ENCODE data around the gene SYNE1.

SYNE1 gene

GRCh38 chr6:152271776-152272464, 365.2 kb downstream of the SYNE1 start:
- no peak for DNase-seq (ENCODE audit: low read depth, low spot score)
- H3K4me3 ChIP-seq (ENCODE audit: low read length): no peak overlapping the region

- DNase-seq (ENCODE audit: low read depth, low spot score): no peak
- H3K4me3 ChIP-seq (ENCODE audit: low read length): no peak overlapping the region
These were observed 366.7 kb downstream of the SYNE1 start for GRCh38 chr6:152270301-152270925.

GRCh38 chr6:152268846-152269442, 368.2 kb downstream of the SYNE1 start:
- no peak for DNase-seq (ENCODE audit: low read depth, low spot score)
- H3K4me3 ChIP-seq (ENCODE audit: low read length): no peak overlapping the region

GRCh38 chr6:152267967-152268845, 369.0 kb downstream of the SYNE1 start:
- H3K4me3 ChIP-seq (ENCODE audit: low read length): no peak overlapping the region
- peak; percentile 32 for DNase-seq (ENCODE audit: low read depth, low spot score)

- no peak for DNase-seq (ENCODE audit: low read depth, low spot score)
- H3K4me3 ChIP-seq (ENCODE audit: low read length): no peak overlapping the region
These were observed 371.5 kb downstream of the SYNE1 start for GRCh38 chr6:152265651-152266050.

- no peak for DNase-seq (ENCODE audit: low read depth, low spot score)
- H3K4me3 ChIP-seq (ENCODE audit: low read length): no peak overlapping the region
These were observed 373.6 kb downstream of the SYNE1 start for GRCh38 chr6:152263582-152263981.

- H3K4me3 ChIP-seq (ENCODE audit: low read length): no peak overlapping the region
- no peak for DNase-seq (ENCODE audit: low read depth, low spot score)
These were observed 376.0 kb downstream of the SYNE1 start for GRCh38 chr6:152261179-152261578.

- no peak overlapping the region for H3K4me3 ChIP-seq (ENCODE audit: low read length)
- DNase-seq (ENCODE audit: low read depth, low spot score): no peak
These were observed 377.9 kb downstream of the SYNE1 start for GRCh38 chr6:152259234-152259633.

GRCh38 chr6:152257581-152257980, 379.6 kb downstream of the SYNE1 start:
- DNase-seq (ENCODE audit: low read depth, low spot score): no peak
- no peak overlapping the region for H3K4me3 ChIP-seq (ENCODE audit: low read length)

GRCh38 chr6:152250127-152250526, 387.0 kb downstream of the SYNE1 start:
- DNase-seq (ENCODE audit: low read depth, low spot score): no peak

GRCh38 chr6:152248980-152249379, 388.2 kb downstream of the SYNE1 start:
- no peak for DNase-seq (ENCODE audit: low read depth, low spot score)
- H3K4me3 ChIP-seq (ENCODE audit: low read length): no peak overlapping the region

More at GRCh38 chr6:152250127-152250526, 387.0 kb downstream of the SYNE1 start:
- H3K4me3 ChIP-seq (ENCODE audit: low read length): no peak overlapping the region

- DNase-seq (ENCODE audit: low read depth, low spot score): no peak
- H3K4me3 ChIP-seq (ENCODE audit: low read length): no peak overlapping the region
These were observed 390.4 kb downstream of the SYNE1 start for GRCh38 chr6:152246554-152247337.

- no peak overlapping the region for H3K4me3 ChIP-seq (ENCODE audit: low read length)
- no peak for DNase-seq (ENCODE audit: low read depth, low spot score)
These were observed 392.0 kb downstream of the SYNE1 start for GRCh38 chr6:152244998-152245630.

- H3K4me3 ChIP-seq (ENCODE audit: low read length): no peak overlapping the region
- DNase-seq (ENCODE audit: low read depth, low spot score): no peak
These were observed 396.0 kb downstream of the SYNE1 start for GRCh38 chr6:152241013-152241766.

- no peak overlapping the region for H3K4me3 ChIP-seq (ENCODE audit: low read length)
- DNase-seq (ENCODE audit: low read depth, low spot score): no peak
These were observed 396.7 kb downstream of the SYNE1 start for GRCh38 chr6:152240436-152240835.

GRCh38 chr6:152236370-152237097, 400.6 kb downstream of the SYNE1 start:
- DNase-seq (ENCODE audit: low read depth, low spot score): no peak

More at GRCh38 chr6:152236370-152237097, 400.6 kb downstream of the SYNE1 start:
- H3K4me3 ChIP-seq (ENCODE audit: low read length): no peak overlapping the region

Data from Jurkat, Clone E6-1 (cell line).